H9 (cell line): ENCODE data around the gene FAU. TPM values are rescaled to one million over a fixed set of nuclear protein-coding genes. Genes with fewer than 3 reads are reported as not detected.

Experiments
- DNase-seq: peaks from one replicate; pipeline ENCODE4 v3.0.0-alpha.2; 2017
- H2AFZ ChIP-seq: one replicate; pipeline ENCODE4 v1.6.1; 2013; ENCODE audit warnings: mild to moderate bottlenecking, low read length, control low read depth, moderate library complexity
- H2AK5ac ChIP-seq: 2 replicates; pipeline ENCODE4 v1.6.1; 2013; ENCODE audit warnings: low read length, control low read depth, mixed read lengths; ENCODE audit not compliant: insufficient read length
- H2BK120ac ChIP-seq: one replicate; pipeline ENCODE4 v1.6.1; 2013; ENCODE audit warnings: low read depth, mild to moderate bottlenecking, low read length, control low read depth, inconsistent platforms; ENCODE audit not compliant: poor library complexity, severe bottlenecking
- H2BK12ac ChIP-seq: 2 replicates; pipeline ENCODE4 v1.6.1; 2013; ENCODE audit warnings: low read length, control low read depth, mixed read lengths, low read depth; ENCODE audit not compliant: insufficient read length
- H2BK15ac ChIP-seq: 2 replicates; pipeline ENCODE4 v1.6.1; 2013; ENCODE audit warnings: low read depth, low read length, control low read depth
- H2BK20ac ChIP-seq: one replicate; pipeline ENCODE4 v1.6.1; 2013; ENCODE audit warnings: low read depth, mild to moderate bottlenecking, low read length, control low read depth, inconsistent platforms; ENCODE audit not compliant: poor library complexity, severe bottlenecking
- H2BK5ac ChIP-seq: 2 replicates; pipeline ENCODE4 v1.6.1; 2013; ENCODE audit warnings: low read length, control low read depth, mixed read lengths; ENCODE audit not compliant: insufficient read length
- H3K14ac ChIP-seq: 2 replicates; pipeline ENCODE4 v1.6.1; 2013; ENCODE audit warnings: low read length, control low read depth; ENCODE audit not compliant: insufficient read depth
- H3K18ac ChIP-seq: 2 replicates; pipeline ENCODE4 v1.6.1; 2013; ENCODE audit warnings: low read depth, mild to moderate bottlenecking, mixed read lengths, low read length, control low read depth; ENCODE audit not compliant: insufficient read length
- H3K23ac ChIP-seq: 2 replicates; pipeline ENCODE4 v1.6.1; 2013; ENCODE audit warnings: low read length, control low read depth, mixed read lengths, low read depth; ENCODE audit not compliant: insufficient read length
- H3K23me2 ChIP-seq: 2 replicates; pipeline ENCODE4 v1.6.1; 2013; ENCODE audit warnings: low read depth, mild to moderate bottlenecking, mixed read lengths, low read length, control low read depth; ENCODE audit not compliant: insufficient read length, poor library complexity, severe bottlenecking
- H3K27ac ChIP-seq: 2 replicates; pipeline ENCODE4 v1.5.1; 2013; ENCODE audit warnings: low read length, control low read depth, mixed read lengths, low read depth; ENCODE audit not compliant: insufficient read length
- H3K27me3 ChIP-seq: 2 replicates; pipeline ENCODE4 v1.6.1; 2013; ENCODE audit warnings: low read length, control low read depth, inconsistent platforms; ENCODE audit not compliant: insufficient read depth
- H3K4ac ChIP-seq: 2 replicates; pipeline ENCODE4 v1.6.1; 2013; ENCODE audit warnings: low read depth, mild to moderate bottlenecking, control low read depth, inconsistent platforms, low read length, moderate library complexity
- H3K4me1 ChIP-seq: 2 replicates; pipeline ENCODE4 v1.6.1; 2013; ENCODE audit warnings: low read length, control low read depth, inconsistent platforms; ENCODE audit not compliant: insufficient read depth
- H3K4me2 ChIP-seq: 2 replicates; pipeline ENCODE4 v1.6.1; 2013; ENCODE audit warnings: low read length, control low read depth, mixed read lengths; ENCODE audit not compliant: insufficient read length, insufficient read depth
- H3K56ac ChIP-seq: 2 replicates; pipeline ENCODE4 v1.6.1; 2013; ENCODE audit warnings: low read depth, mild to moderate bottlenecking, mixed read lengths, low read length, control low read depth; ENCODE audit not compliant: insufficient read length
- H3K79me1 ChIP-seq: 2 replicates; pipeline ENCODE4 v1.6.1; 2013; ENCODE audit warnings: low read depth, mild to moderate bottlenecking, moderate library complexity, low read length, control low read depth, inconsistent platforms; ENCODE audit not compliant: insufficient read depth, poor library complexity, severe bottlenecking
- H3K79me2 ChIP-seq: 2 replicates; pipeline ENCODE4 v1.6.1; 2013; ENCODE audit warnings: low read length, control low read depth, inconsistent platforms; ENCODE audit not compliant: insufficient read depth
- H3K9ac ChIP-seq: 2 replicates; pipeline ENCODE4 v1.6.1; 2013; ENCODE audit warnings: low read length, control low read depth, mixed read lengths; ENCODE audit not compliant: insufficient read length; ENCODE audit errors: extremely low read depth
- H3K9me3 ChIP-seq: one replicate; pipeline ENCODE4 v1.6.1; 2013; ENCODE audit warnings: low read depth, low read length, inconsistent platforms; ENCODE audit not compliant: control insufficient read depth
- H3T11ph ChIP-seq: one replicate; pipeline ENCODE4 v1.6.1; 2013; ENCODE audit warnings: mild to moderate bottlenecking, low read length, control low read depth, inconsistent platforms
- H4K20me1 ChIP-seq: one replicate; pipeline ENCODE4 v1.6.1; 2013; ENCODE audit not compliant: control insufficient read depth, insufficient read length, insufficient read depth
- H4K5ac ChIP-seq: 2 replicates; pipeline ENCODE4 v1.6.1; 2013; ENCODE audit warnings: low read depth, mild to moderate bottlenecking, mixed read lengths, low read length, control low read depth; ENCODE audit not compliant: insufficient read length
- H4K8ac ChIP-seq: replicated peaks from 2 replicates; pipeline ENCODE4 v1.6.1; 2013; ENCODE audit warnings: low read length, control low read depth, mixed read lengths, low read depth; ENCODE audit not compliant: insufficient read length
- H4K91ac ChIP-seq: 2 replicates; pipeline ENCODE4 v1.6.1; 2013; ENCODE audit warnings: low read depth, mild to moderate bottlenecking, moderate library complexity, mixed read lengths, low read length, control low read depth; ENCODE audit not compliant: insufficient read length
- H3K27ac Mint-ChIP-seq, 3 experiments: 2 replicates in 2 of 3; 3 replicates in 1 of 3; pipeline ENCODE4 v1.8.0; 2020 to 2021; ENCODE audit warnings: mixed read lengths in 3 of 3, mild to moderate bottlenecking in 1 of 3, moderate library complexity in 1 of 3
- H3K27me3 Mint-ChIP-seq: 2 replicates; pipeline ENCODE4 v1.8.0; 2021; ENCODE audit warnings: low read depth, mild to moderate bottlenecking, moderate library complexity, mixed read lengths
- H3K36me3 Mint-ChIP-seq, 3 experiments: 2 replicates in 2 of 3; 3 replicates in 1 of 3; pipeline ENCODE4 v1.8.0; 2020 to 2021; ENCODE audit warnings: low read depth in 3 of 3, mixed read lengths in 3 of 3; ENCODE audit not compliant: insufficient read depth in 1 of 3
- H3K4me1 Mint-ChIP-seq, 2 experiments: 2 replicates each; pipeline ENCODE4 v1.8.0; 2020; ENCODE audit warnings: mixed read lengths in 2 of 2
- H3K4me3 Mint-ChIP-seq, 2 experiments: 2 replicates in 1 of 2; 3 replicates in 1 of 2; pipeline ENCODE4 v1.8.0; 2020 to 2021; ENCODE audit warnings: mild to moderate bottlenecking in 2 of 2, mixed read lengths in 2 of 2, moderate library complexity in 1 of 2
- H3K9me3 Mint-ChIP-seq, 2 experiments: 2 replicates in 1 of 2; 3 replicates in 1 of 2; pipeline ENCODE4 v1.8.0; 2020; ENCODE audit warnings: mild to moderate bottlenecking in 2 of 2, mixed read lengths in 2 of 2, moderate library complexity in 1 of 2
- CTCF ChIP-seq: fragments of 200-600 bp; sonication (generic); conservative IDR thresholded peaks from 3 replicates; pipeline ENCODE4 v1.8.0; 2021; ENCODE audit warnings: antibody characterized with exemption, mild to moderate bottlenecking
- WGBS: extraction: QIAGEN DNeasy Blood & Tissue Kit; methylation state at CpG from one replicate; pipeline ENCODE4 v1.1.7; 2013; ENCODE audit warnings: missing lambda C conversion rate, low lambda C conversion rate, mixed read lengths; ENCODE audit not compliant: insufficient read length; ENCODE audit errors: extremely low coverage; 5-methylcytosine and 5-hydroxymethylcytosine counted together
- total RNA-seq: library from RNA; stranded (reverse); gene quantifications from 2 replicates; pipeline ENCODE4 v1.2.1, GENCODE V29; 2021

The FAU gene
- total RNA-seq, 1 experiment from 2014 or later: 898 TPM

GRCh38 chr11:65160643-65161042 lies 38.7 kb upstream of the FAU start:
- Histone ChIP-seq H3K79me1 (no peaks in the 10 kb centered on the region), H2BK15ac (no peak overlapping the region), H4K8ac (no peak overlapping the region), H2AFZ (no peak overlapping the region), H2BK12ac (no peak overlapping the region), H3K27me3 (no peaks in the 10 kb centered on the region), H3K27ac (no peak overlapping the region), H4K5ac (no peak overlapping the region), H4K91ac (no peak overlapping the region), H2BK5ac (no peak overlapping the region), H3K4me1 (no peaks in the 10 kb centered on the region), H3K14ac (no peak overlapping the region), H3K56ac (no peak overlapping the region), H3K18ac (no peak overlapping the region), H2BK120ac (no peak overlapping the region), H2AK5ac (no peak overlapping the region), H4K20me1 (no peaks in the 10 kb centered on the region), H3K4me2 (no peak overlapping the region), H3K4ac (no peak overlapping the region), H3K9me3 (no peaks in the 10 kb centered on the region), H3T11ph (no peak overlapping the region), H3K23ac (no peak overlapping the region), H3K9ac (no peak overlapping the region), H2BK20ac (no peak overlapping the region), H3K23me2 (no peaks in the 10 kb centered on the region), H3K79me2 (no peaks in the 10 kb centered on the region)
- H3K9me3 Mint-ChIP-seq: no peaks in the 10 kb centered on the region
- H3K36me3 Mint-ChIP-seq: no peaks in the 10 kb centered on the region
- TF ChIP-seq CTCF: no peak
- DNase-seq: no peak
- WGBS: no CpG with 5 or more reads among the region's 3 CpGs
- peaks cover 6% of the 10 kb centered on the region for H3K27me3 Mint-ChIP-seq
- no peak overlapping the region for H3K4me3 Mint-ChIP-seq
- no peak overlapping the region for H3K27ac Mint-ChIP-seq
- H3K4me1 Mint-ChIP-seq: peaks cover 0 to 2% of the 10 kb centered on the region in 2 experiments; a peak in 2 of 4 replicates
